Measurements from ENCODE around the gene TPGS1. TPM values are rescaled to one million over a fixed set of nuclear protein-coding genes. Genes with fewer than 3 reads are reported as not detected.
A peak's percentile ranks its signal among the peaks of the same experiment; 100 is the strongest.

TPGS1 gene
- total and polyA plus RNA-seq, 9 donors: 8.6 to 15.1 (median 12.3) TPM

DNA sequence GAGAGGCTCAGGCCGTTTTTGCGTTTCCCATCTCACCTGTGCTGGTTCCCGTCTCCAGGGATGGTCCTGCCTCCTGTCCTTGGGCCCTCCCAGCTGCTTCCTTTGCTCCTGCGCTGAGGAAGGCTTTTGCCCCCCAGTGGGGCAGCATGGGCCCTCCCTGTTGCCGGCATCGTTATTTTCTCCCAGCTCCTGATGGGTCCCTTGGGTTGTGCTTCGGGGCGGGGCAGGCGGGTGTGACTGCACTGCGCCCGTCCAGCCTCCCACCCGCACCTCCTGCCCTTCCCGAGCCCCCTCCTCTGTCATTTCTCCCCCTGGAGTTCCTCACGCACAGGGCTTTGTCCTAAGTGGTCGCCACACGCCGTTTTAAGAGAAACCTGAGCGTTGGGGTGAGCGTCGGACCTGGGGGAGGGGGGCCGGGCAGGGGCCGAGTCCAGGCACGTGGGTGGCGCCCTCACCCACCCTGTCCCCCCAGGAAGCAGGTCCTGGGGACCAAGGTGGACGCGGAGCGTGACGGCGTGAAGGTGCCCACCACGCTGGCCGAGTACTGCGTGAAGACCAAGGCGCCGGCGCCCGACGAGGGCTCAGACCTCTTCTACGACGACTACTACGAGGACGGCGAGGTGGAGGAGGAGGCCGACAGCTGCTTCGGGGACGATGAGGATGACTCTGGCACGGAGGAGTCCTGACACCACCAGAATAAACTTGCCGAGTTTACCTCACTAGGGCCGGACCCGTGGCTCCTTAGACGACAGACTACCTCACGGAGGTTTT is 33.8 kb downstream of the TPGS1 start:
- Histone ChIP-seq H3K9me3 (replicated peaks; ENCODE audit: control insufficient read depth, low read depth, low read length) (no peaks in the 10 kb centered on the region), H3K4me3 (ENCODE audit: low read length) (no peak overlapping the region), H3K27me3 (ENCODE audit: control insufficient read depth, insufficient read depth, low read length) (no peaks in the 10 kb centered on the region), H3K27ac (ENCODE audit: low read length) (no peak overlapping the region), H3K36me3 (ENCODE audit: control insufficient read depth, insufficient read depth, low read length) (peaks cover 54% of the 10 kb centered on the region), H3K4me1 (ENCODE audit: control insufficient read depth, insufficient read depth, low read length) (no peaks in the 10 kb centered on the region)
- DNase-seq: no peak
- 84% methylated on average over 51 of the region's 51 CpGs for WGBS (ENCODE audit: insufficient coverage)

DNA sequence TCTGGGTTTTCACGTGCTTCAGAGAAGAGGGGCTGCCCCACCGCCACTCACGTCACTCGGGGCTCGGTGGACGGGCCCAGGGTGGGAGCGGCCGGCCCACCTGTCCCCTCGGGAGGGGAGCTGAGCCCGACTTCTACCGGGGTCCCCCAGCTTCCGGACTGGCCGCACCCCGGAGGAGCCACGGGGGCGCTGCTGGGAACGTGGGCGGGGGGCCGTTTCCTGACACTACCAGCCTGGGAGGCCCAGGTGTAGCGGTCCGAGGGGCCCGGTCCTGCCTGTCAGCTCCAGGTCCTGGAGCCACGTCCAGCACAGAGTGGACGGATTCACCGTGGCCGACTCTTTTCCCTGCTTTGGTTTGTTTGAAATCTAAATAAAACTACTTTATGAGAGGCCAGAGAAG is 34.4 kb downstream of the TPGS1 start:
- 78% methylated on average over 19 of the region's 26 CpGs for WGBS (ENCODE audit: insufficient coverage)
- H3K36me3 ChIP-seq (ENCODE audit: control insufficient read depth, insufficient read depth, low read length): peaks cover 48% of the 10 kb centered on the region
- H3K27ac ChIP-seq (ENCODE audit: low read length): no peak overlapping the region
- DNase-seq: no peak
- H3K9me3 ChIP-seq (replicated peaks; ENCODE audit: control insufficient read depth, low read depth, low read length): no peaks in the 10 kb centered on the region
- H3K4me1 ChIP-seq (ENCODE audit: control insufficient read depth, insufficient read depth, low read length): no peaks in the 10 kb centered on the region
- no peak overlapping the region for H3K4me3 ChIP-seq (ENCODE audit: low read length)
- H3K27me3 ChIP-seq (ENCODE audit: control insufficient read depth, insufficient read depth, low read length): no peaks in the 10 kb centered on the region

DNA sequence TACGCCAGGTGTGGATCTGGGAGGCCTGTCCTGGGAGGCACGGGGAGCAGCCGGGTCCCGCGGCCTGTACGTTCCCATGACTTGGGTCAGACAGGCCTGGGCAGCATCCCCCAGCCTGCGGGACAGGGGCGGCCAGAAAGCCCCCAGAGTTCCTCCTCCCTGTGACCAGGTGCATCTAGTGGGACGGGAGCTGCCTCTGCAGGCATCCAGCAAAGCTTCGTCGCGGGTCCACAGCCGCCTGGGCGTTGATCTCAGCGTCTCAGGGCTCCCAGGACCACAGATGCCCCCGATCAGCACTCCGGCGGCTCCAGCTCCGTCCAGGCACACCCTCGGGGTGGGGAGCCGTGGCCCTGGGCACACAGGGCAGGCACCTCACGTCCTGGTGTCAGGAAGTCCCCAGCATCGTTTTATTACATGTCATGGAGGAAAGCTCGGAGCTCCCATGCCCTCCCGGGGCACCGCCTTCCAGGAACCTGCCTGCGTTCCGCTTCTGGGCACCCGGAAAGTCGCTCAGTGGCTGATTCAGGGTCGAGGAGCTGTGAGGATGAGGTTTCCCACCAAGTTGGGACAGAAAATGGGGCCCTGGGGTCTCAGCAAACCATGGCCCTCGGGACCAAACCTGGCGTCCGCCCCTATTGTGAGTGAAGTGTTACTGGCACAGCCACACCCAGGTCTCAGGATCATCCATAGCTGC is 35.0 kb downstream of the TPGS1 start:
- H3K36me3 ChIP-seq (ENCODE audit: control insufficient read depth, insufficient read depth, low read length): peaks cover 43% of the 10 kb centered on the region
- DNase-seq: no peak
- 81% methylated on average over 34 of the region's 34 CpGs for WGBS (ENCODE audit: insufficient coverage)
- H3K27ac ChIP-seq (ENCODE audit: low read length): no peak overlapping the region
- H3K9me3 ChIP-seq (replicated peaks; ENCODE audit: control insufficient read depth, low read depth, low read length): no peaks in the 10 kb centered on the region
- H3K4me1 ChIP-seq (ENCODE audit: control insufficient read depth, insufficient read depth, low read length): no peaks in the 10 kb centered on the region
- no peak overlapping the region for H3K4me3 ChIP-seq (ENCODE audit: low read length)
- H3K27me3 ChIP-seq (ENCODE audit: control insufficient read depth, insufficient read depth, low read length): peaks cover under 1% of the 10 kb centered on the region

DNA sequence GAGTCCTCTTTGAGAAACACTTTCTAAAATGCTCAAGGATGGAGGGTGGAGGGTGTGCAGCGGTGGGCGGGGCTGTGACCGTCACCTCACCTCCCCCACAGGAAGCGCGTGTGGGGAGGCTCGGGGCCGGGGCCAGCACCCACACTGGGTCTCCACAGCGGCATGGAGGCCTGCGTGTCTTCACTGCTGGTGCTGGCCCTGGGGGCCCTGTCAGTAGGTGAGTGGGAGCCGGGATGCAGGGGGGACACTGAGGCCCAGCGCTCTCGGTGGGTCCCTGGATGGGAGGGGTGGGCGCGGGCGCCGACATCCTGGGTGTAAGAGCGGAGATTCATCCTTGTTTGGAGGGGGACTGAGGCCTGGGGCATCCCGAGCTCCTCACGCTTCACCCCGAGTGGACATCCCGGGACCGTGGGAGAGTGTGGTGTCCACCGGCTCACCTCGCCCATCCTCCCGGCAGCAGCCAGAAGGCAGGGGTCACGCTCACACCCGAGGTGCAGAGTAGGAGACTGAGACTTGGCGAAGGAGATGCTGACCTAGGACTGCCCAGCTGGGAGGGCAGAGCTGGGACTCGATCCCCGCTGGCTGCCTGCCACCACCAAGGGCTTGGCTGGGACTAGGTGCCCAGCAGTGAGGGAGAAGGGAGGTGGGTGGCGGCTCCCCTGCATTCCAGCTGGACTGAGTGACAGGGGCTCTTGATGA is 36.8 kb downstream of the TPGS1 start, which contains the start of gene GZMM:
Gene GZMM (plus strand): TSS at position 144 of the 699 bp plus-strand sequence. CDS start 19 bp downstream, at position 163.
- H3K27me3 ChIP-seq (ENCODE audit: control insufficient read depth, insufficient read depth, low read length): peaks cover 2% of the 10 kb centered on the region
- peaks cover 28% of the 10 kb centered on the region for H3K36me3 ChIP-seq (ENCODE audit: control insufficient read depth, insufficient read depth, low read length)
- H3K27ac ChIP-seq (ENCODE audit: low read length): no peak within 1 kb of the TSS
- 62% methylated on average over 16 of the region's 31 CpGs for WGBS (ENCODE audit: insufficient coverage)
- no peak for DNase-seq
- no peak within 1 kb of the TSS for H3K4me3 ChIP-seq (ENCODE audit: low read length)
- H3K9me3 ChIP-seq (replicated peaks; ENCODE audit: control insufficient read depth, low read depth, low read length): no peaks in the 10 kb centered on the region
- no peaks in the 10 kb centered on the region for H3K4me1 ChIP-seq (ENCODE audit: control insufficient read depth, insufficient read depth, low read length)

DNA sequence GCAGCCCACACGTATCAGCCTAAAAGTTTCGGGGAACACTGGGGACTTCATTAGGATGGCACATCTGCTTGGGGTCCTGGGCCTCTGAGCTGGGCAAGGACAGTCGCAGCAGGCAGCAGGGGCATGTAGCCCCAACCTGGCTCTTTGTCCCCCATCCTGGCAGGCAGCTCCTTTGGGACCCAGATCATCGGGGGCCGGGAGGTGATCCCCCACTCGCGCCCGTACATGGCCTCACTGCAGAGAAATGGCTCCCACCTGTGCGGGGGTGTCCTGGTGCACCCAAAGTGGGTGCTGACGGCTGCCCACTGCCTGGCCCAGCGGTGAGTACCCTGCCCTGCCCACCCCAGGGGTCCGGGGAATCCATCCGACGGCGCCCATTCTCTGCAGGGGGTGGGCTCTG is 39.8 kb downstream of the TPGS1 start:
- peaks cover 8% of the 10 kb centered on the region for H3K36me3 ChIP-seq (ENCODE audit: control insufficient read depth, insufficient read depth, low read length)
- no peak overlapping the region for H3K27ac ChIP-seq (ENCODE audit: low read length)
- no peaks in the 10 kb centered on the region for H3K4me1 ChIP-seq (ENCODE audit: control insufficient read depth, insufficient read depth, low read length)
- H3K9me3 ChIP-seq (replicated peaks; ENCODE audit: control insufficient read depth, low read depth, low read length): no peaks in the 10 kb centered on the region
- 83% methylated on average over 14 of the region's 15 CpGs for WGBS (ENCODE audit: insufficient coverage)
- peaks cover 6% of the 10 kb centered on the region for H3K27me3 ChIP-seq (ENCODE audit: control insufficient read depth, insufficient read depth, low read length)
- no peak for DNase-seq
- H3K4me3 ChIP-seq (ENCODE audit: low read length): no peak overlapping the region

DNA sequence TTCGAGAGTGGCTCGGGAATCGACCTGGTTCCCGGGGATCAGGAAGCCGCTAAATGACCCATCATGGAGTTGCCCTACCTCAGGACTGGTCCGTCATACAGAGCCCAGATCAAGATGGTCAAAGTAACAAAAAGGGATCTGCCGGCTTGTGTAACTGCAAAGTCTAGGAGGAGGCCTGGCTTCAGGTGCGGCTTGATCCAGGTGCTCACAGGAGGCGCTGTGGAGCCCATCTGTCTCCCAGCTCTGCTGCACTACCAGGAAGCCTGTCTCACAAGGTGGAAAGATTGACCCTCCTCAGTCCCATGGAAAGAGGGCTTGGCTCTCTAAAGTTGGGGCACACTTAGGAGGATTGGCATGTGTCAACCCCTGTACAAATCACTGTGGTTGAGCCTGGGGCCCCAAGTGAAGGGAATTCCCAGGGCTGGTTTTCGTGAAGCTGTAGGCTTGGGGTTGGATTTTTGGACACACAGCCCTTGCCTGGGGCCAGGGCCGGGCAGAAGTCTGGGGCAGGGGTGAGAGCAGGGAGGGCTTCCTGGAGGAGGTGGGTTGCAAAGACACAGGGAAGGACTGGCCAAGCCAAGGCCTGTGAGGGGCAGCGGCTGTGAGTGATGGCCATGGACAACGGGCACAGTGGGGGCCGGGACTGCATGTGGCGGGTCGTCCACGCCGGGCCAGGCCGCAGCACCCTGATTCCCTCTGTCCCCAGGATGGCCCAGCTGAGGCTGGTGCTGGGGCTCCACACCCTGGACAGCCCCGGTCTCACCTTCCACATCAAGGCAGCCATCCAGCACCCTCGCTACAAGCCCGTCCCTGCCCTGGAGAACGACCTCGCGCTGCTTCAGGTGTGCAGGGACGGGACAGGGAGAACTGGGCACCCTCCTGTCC is 40.8 kb downstream of the TPGS1 start:
- DNase-seq: no peak
- Histone ChIP-seq H3K27ac (ENCODE audit: low read length) (no peak overlapping the region), H3K27me3 (ENCODE audit: control insufficient read depth, insufficient read depth, low read length) (peaks cover 8% of the 10 kb centered on the region), H3K36me3 (ENCODE audit: control insufficient read depth, insufficient read depth, low read length) (peaks cover 2% of the 10 kb centered on the region), H3K4me1 (ENCODE audit: control insufficient read depth, insufficient read depth, low read length) (no peaks in the 10 kb centered on the region), H3K4me3 (ENCODE audit: low read length) (no peak overlapping the region), H3K9me3 (replicated peaks; ENCODE audit: control insufficient read depth, low read depth, low read length) (no peaks in the 10 kb centered on the region)
- WGBS (ENCODE audit: insufficient coverage): 85% methylated on average over 19 of the region's 26 CpGs

DNA sequence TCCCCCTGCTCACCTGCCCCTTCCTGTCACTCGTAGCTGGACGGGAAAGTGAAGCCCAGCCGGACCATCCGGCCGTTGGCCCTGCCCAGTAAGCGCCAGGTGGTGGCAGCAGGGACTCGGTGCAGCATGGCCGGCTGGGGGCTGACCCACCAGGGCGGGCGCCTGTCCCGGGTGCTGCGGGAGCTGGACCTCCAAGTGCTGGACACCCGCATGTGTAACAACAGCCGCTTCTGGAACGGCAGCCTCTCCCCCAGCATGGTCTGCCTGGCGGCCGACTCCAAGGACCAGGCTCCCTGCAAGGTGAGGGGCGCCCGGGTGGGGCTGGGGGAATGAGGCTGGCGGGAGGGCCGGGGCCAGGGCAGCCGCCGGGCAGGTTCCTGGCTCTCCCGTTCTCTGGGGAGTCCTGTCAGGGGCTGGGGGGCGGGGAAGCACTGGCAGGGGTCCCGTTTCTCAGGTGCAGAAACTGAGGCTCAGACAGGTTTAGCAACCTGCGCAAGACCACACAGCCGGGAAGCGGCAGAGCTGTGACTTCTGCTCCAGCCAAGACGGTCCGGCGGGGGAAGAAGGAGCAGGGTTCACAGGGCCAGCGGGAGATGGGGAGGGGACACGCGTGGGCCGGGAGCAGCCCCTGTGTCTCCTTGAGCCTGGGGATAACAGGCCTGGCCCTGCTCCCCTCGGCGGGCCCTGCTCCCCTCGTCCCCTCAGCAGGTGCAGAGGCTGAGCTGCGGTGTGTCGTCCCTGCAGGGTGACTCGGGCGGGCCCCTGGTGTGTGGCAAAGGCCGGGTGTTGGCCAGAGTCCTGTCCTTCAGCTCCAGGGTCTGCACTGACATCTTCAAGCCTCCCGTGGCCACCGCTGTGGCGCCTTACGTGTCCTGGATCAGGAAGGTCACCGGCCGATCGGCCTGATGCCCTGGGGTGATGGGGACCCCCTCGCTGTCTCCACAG is 41.9 kb downstream of the TPGS1 start:
- no peaks in the 10 kb centered on the region for H3K36me3 ChIP-seq (ENCODE audit: control insufficient read depth, insufficient read depth, low read length)
- H3K9me3 ChIP-seq (replicated peaks; ENCODE audit: control insufficient read depth, low read depth, low read length): no peaks in the 10 kb centered on the region
- 68% methylated on average over 39 of the region's 52 CpGs for WGBS (ENCODE audit: insufficient coverage)
- H3K4me3 ChIP-seq (ENCODE audit: low read length): no peak overlapping the region
- no peak for DNase-seq
- H3K4me1 ChIP-seq (ENCODE audit: control insufficient read depth, insufficient read depth, low read length): no peaks in the 10 kb centered on the region
- H3K27ac ChIP-seq (ENCODE audit: low read length): no peak overlapping the region
- peaks cover 8% of the 10 kb centered on the region for H3K27me3 ChIP-seq (ENCODE audit: control insufficient read depth, insufficient read depth, low read length)

DNA sequence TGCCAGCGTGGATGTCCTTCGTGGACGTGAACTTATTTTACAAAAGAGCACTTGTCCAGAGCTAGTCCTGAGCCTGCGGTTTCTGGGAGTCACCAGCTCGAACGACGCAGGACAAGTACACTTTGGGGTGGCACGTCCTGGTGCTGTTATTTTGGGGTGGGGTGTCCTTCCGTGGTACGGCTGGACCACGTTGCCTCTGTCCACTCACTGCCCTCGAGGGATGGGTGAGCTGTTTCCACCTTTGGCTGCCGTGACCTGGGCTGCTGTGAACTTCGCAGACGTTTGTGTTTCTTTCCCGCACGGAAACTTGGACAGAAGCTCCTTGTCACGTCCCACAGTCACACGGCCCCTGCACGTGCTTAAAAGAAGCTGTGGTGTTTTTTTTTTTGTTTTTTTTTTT is 47.5 kb downstream of the TPGS1 start:
- no peak overlapping the region for H3K27ac ChIP-seq (ENCODE audit: low read length)
- no peaks in the 10 kb centered on the region for H3K36me3 ChIP-seq (ENCODE audit: control insufficient read depth, insufficient read depth, low read length)
- H3K9me3 ChIP-seq (replicated peaks; ENCODE audit: control insufficient read depth, low read depth, low read length): no peaks in the 10 kb centered on the region
- peaks cover 7% of the 10 kb centered on the region for H3K27me3 ChIP-seq (ENCODE audit: control insufficient read depth, insufficient read depth, low read length)
- DNase-seq: peak; percentile 5
- 80% methylated on average over 12 of the region's 20 CpGs for WGBS (ENCODE audit: insufficient coverage)
- H3K4me3 ChIP-seq (ENCODE audit: low read length): no peak overlapping the region
- H3K4me1 ChIP-seq (ENCODE audit: control insufficient read depth, insufficient read depth, low read length): peaks cover 9% of the 10 kb centered on the region

DNA sequence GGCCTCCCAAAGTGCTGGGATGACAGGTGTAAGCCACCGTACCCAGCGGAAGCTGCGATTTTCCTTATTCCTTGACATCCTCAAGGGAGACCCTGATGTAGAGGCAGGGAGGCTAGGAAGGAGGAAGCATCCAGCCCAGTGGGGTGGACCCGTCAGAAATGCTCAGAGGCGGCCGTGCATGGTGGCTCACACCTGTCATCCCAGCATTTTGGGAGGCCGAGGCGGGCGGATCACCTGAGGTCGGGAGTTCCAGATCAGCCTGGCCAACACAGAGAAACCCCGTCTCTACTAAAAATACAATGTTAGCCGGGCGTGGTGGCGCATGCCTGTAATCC is 48.1 kb downstream of the TPGS1 start:
- H3K27ac ChIP-seq (ENCODE audit: low read length): no peak overlapping the region
- DNase-seq: no peak

More for the DNA sequence above, 48.1 kb downstream of the TPGS1 start:
- no peak overlapping the region for H3K4me3 ChIP-seq (ENCODE audit: low read length)
- no peaks in the 10 kb centered on the region for H3K36me3 ChIP-seq (ENCODE audit: control insufficient read depth, insufficient read depth, low read length)
- peaks cover 9% of the 10 kb centered on the region for H3K4me1 ChIP-seq (ENCODE audit: control insufficient read depth, insufficient read depth, low read length)
- no peaks in the 10 kb centered on the region for H3K9me3 ChIP-seq (replicated peaks; ENCODE audit: control insufficient read depth, low read depth, low read length)
- peaks cover 6% of the 10 kb centered on the region for H3K27me3 ChIP-seq (ENCODE audit: control insufficient read depth, insufficient read depth, low read length)
- WGBS (ENCODE audit: insufficient coverage): 95% methylated on average over 4 of the region's 14 CpGs
